ENCODE data around the gene ZP3.
"Not testable (repeated sequence)": the region's sequence is repeated elsewhere in the genome, so short reads cannot be mapped to it uniquely, and the experiment has no call there.

GRCh38 chr7:76442664-76443446 is 18.1 kb downstream of the ZP3 start:
- not testable (repeated sequence) for TF ChIP-seq CTCF, EP300, POLR2A (IDR thresholded peaks at IDR 0.05)
